Amygdala (tissue), 56 donors: ENCODE results near the gene PDILT.

ENCODE experiments used
- DNase-seq, 56 donors: peaks; one replicate each; lab custom pipeline; 2025; lab: John Stamatoyannopoulos, UW

Gene PDILT

GRCh38 chr16:20377181-20377580 lies 27.4 kb downstream of the PDILT start:
- no peak for DNase-seq

- DNase-seq, result no peak
Observed at GRCh38 chr16:20372701-20373100, 31.8 kb downstream of the PDILT start.

DNA sequence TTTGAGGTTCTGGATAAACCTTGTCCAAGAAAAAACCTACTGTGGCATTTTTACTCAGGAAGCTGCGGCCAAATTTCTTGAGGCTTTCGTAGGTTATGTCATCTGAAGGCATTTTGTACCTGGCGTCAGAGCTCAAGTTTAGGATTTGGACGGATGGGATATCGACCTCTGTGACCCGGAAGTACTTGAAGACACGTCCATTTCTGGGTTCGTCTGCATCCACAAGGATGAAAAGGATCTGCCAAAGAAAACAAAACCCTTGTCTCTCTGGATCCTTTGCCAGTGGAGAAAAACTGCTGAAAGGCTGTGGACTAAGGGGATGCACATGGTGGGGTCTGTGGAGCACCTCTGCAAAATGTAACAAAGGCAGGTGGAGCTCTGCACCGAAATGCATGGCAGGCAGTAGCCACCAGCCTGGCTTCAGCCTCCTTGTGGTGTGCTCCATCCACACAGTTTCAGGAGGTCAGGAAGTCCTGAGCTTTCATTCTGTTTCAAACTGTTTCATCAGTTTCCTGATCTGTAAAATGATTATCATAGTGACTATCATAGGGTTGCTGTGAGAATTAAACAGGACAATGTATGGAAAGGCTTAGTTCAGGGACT lies 35.0 kb downstream of the PDILT start:
- no peak for DNase-seq

- no peak for DNase-seq
Observed at GRCh38 chr16:20364051-20364450, 40.5 kb downstream of the PDILT start.

GRCh38 chr16:20363191-20363590 lies 41.3 kb downstream of the PDILT start:
- DNase-seq, result no peak

DNA sequence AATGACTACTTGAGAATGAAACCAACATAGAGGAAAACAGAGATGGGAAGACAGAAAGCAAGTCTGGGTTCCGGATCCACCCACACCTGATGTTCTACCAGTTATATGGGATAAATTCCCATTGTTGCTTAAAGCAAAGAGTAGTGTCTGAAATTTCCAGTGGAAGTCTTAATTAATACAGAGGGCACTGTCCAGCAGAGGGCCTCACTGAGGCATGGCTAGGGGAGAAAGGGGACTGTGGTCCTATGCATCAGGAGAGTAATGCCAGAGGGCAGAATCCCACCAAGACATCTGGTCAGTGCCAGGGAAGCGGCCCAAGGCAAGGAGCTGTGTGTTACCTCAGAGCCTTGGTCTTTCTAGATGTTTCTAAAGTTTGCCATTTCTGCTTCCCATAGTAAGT lies 44.5 kb downstream of the PDILT start:
- no peak for DNase-seq

GRCh38 chr16:20355114-20355782 lies 49.3 kb downstream of the PDILT start:
- DNase-seq, result no peak

DNA sequence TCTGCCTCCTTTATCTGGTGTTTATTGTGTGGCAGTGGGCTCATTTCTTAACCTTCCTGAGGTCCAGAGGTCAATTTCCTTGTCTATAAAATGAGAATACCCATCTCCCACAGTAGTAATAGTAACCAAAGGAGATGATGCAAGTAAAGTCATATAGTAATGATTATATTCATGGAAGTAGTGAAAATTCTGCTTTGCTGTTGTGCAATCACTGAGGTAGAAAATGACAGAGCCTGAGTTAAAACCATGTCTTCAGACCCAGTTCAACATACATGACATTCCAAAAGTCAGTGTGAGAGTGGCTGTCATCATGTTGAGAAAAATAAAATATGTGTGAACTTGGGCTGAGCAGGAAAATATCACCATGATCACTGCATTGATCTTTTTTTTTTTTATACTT lies 51.2 kb downstream of the PDILT start:
- DNase-seq, result no peak

DNA sequence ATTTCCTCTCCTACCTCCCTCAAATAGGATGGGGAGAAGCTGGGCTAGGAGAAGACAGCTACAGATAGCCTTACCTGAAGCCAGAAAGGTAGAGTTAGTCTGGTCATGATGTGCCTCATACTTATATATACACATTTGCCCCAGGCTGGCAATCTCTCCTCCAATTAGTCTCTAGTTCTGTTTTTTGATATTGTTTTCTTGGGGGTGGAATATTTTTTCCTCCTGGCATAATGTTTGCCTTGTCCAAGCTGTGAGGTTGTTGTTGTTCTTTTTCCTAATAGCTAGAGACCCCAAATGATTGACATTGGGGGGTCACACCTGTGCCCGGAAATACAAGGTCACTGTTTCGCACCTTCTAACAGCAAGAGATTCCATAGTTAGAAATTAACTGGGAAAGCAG lies 51.9 kb downstream of the PDILT start, which contains the start of gene UMOD:
Gene UMOD, minus strand, starts transcription at position 101 of the 400 bp plus-strand sequence. CDS start 1,978 bp downstream, outside the sequence.
- no peak for DNase-seq

DNA sequence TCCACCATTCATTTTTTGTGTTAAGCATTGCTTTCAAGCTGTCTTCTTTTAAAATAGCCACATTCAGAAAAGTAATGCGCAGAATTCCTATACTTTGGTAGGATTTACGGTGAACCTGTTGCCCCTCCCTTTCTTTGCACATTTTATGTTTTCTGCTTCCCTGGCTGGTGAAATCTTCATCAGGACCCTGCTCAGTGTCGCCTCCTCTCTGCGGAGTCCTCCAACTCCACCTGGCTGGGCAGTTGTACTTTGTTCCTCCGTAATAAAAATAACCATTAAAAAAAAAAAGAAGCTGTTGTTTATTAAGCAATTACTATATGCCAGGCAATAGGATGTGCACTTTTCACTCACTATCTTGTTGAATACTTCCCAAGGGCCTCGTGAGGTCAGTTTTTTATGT lies 54.9 kb downstream of the PDILT start:
- no peak for DNase-seq

GRCh38 chr16:20348365-20349185 lies 56.0 kb downstream of the PDILT start:
- no peak for DNase-seq

DNA sequence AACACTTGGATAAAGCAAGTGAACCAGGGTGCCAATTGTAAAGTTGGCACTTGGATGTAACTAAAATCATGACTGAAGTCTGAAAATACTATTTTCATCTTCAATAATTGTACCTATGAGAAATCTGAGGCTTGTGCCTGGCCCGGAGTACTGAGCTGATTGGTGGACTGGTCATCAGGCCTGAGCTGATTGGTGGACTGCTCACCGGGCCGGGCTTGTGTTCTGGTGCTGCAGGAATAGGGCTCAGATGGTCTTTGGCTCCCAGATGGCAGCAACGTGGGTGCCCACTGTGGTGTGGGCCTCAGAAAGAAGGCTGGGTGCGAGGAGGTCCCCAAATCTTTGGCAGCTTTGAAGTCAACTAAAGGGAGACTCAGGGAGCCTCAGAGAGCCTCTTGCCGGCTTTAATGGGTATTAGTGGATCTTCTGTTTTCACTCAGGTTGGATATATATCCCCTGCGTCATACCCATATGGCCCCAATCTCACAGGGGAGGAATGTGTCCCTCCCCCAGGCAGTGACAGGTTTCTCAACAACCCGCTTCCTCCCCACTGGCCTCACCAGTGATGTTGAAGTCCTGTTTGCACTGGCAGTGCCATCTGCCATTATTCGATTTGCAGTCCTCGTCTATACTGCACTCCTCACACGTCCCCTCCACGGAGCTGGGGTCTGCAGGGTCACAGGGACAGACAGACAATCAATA lies 56.7 kb downstream of the PDILT start:
- DNase-seq, result no peak

- no peak for DNase-seq
Observed at GRCh38 chr16:20344611-20345010, 59.9 kb downstream of the PDILT start.

DNA sequence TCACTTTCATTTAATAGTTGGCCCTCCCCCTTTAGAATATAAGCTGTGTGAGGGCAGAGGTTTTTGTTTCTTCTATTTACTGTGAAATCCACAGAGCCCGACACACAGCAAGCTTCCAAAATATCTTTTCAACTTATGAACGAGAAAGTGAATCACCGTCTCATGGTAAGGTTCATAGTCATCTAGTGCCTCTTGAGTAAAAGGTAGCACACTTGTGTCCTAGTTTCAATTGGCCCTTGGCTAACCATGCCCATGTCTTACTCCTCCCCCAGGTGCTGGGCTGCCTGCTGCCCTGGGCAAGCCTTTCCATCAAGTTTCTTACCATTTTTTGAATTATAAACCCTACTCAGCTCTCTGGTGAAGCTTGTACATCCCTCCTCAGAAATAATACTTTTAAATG lies 64.8 kb downstream of the PDILT start:
- no peak for DNase-seq

GRCh38 chr16:20336955-20337354 lies 67.6 kb downstream of the PDILT start:
- no peak for DNase-seq

DNA sequence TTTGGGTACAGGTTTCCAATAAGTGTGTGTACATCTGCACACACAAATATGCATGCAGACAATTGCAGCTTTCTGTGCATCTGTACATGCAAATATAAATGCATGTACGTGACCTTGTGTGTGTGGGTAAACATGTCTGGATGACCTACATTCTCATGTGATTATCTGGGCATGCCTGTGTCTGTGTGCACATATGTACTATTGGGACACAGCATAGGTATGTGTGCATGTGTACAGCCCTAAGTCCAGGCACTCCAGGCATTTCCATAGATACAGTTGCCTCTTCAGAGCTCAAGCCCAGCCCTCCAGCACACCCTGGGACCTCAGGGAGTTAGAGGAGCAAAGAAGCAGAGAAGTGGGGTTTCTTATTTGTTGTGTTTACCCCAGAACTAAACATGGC lies 70.1 kb downstream of the PDILT start:
- no peak for DNase-seq

GRCh38 chr16:20333120-20333519 lies 71.4 kb downstream of the PDILT start:
- DNase-seq, result no peak

DNA sequence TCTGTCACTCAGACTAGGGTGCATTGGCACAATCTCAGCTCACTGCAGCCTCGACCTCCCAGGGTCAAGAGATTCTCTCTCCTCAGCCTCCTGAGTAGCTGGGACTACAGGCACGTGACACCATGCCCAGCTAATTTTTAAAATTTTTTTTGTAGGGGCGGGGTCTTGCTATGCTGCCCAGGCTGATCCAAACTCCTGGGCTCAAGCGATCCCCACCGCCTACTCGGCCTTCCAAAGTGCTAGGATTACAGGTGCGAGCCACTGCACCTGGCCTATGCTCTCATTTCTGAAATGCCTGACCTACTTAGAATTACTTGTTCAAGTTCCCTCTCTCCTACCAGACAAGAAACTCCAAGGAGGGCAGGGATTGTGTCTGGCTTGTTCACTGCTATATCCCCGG lies 72.1 kb downstream of the PDILT start:
- DNase-seq, result no peak

- no peak for DNase-seq
Observed at GRCh38 chr16:20331635-20332034, 72.9 kb downstream of the PDILT start.

DNA sequence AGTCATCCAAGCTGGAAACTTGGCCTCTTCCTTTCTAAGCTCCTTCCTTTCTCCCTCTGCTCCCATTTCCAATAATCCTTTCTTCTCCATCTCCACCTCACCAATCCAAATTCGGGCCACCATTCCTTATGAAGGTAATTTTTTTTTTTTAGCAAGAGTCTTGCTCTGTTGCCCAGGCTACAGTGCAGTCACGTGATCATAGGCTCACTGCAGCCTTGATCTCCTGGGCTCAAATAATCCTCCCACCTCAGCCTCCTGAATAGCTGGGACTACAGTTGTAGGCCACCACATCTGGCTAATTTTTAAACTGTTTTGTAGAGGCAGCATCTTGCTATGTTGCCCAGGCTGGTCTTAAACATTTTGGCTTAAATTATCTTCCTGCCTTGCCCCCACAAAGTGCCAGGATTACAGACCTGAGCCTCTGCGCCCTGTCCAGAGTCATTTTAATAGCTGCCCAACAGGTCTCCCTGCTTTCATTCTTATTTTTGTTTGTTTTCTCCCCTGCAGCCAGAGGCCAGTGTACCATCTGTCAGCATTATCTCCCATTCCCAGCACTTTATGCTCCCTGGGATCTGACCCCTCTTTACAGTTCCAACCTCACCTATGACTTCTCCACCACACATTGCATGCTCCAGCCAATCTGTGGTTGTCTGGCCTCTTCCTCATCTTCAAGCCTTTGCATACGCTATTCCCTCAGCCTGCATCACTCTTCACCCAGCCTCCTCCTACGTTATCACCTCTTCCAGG lies 75.0 kb downstream of the PDILT start:
- no peak for DNase-seq
